K562 (cell line): Measurements from ENCODE around the gene WDR62. TPM values are rescaled to one million over a fixed set of nuclear protein-coding genes. Genes with fewer than 3 reads are reported as not detected.

Source experiments
- ATAC-seq: fragments of 200-7000 bp; cut with Tn5 transposase; 3 replicates; pipeline ENCODE4 v1.9.1; 2020; ENCODE audit warnings: moderate library complexity
- BruUV-seq: library from RNA; stranded (reverse); fragments of 400-500 nt; replicated peaks from 2 replicates; lab custom pipeline; 2021; lab: Mats Ljungman, UMichigan
- CTCF ChIA-PET: fragments of 300-600 bp; formaldehyde crosslinking; extraction: SDS; loops from one replicate; lab custom pipeline; 2021; ENCODE audit warnings: low intra/inter-chr PET ratio; lab: Yijun Ruan, JAX
- POLR2A ChIA-PET: fragments of 300-600, 350-650 bp; sonication (Branson Sonifier 250); formaldehyde crosslinking; extraction: SDS; loops from one replicate; lab custom pipeline; 2021; ENCODE audit warnings: antibody characterized with exemption, inconsistent platforms; lab: Yijun Ruan, JAX
- DNase-seq, 4 experiments: peaks; one replicate each; pipeline versions ENCODE4 v3.0.0 to v3.0.0-alpha.2; 2011 to 2018; ENCODE audit warnings: low spot score in 3 of 4, mixed read lengths in 3 of 4; ENCODE audit errors: extremely low read depth in 1 of 4
- FAIRE-seq: peaks from 2 replicates; lab custom pipeline; 2011; peaks lifted over from hg19 to GRCh38; lab: Jason Lieb, UNC
- H2AFZ ChIP-seq: 2 replicates; pipeline ENCODE4 v1.6.0; 2011; ENCODE audit warnings: low read depth, low read length, control low read depth, inconsistent platforms
- H3K27ac ChIP-seq: fragments of 200-600 bp; 3 replicates; pipeline ENCODE4 v1.8.0; 2011; ENCODE audit warnings: low read depth, mild to moderate bottlenecking, control low read depth, inconsistent platforms, low read length, moderate library complexity, mixed read lengths; ENCODE audit errors: extremely low read depth
- H3K27me3 ChIP-seq, 2 experiments: fragments of 300-600 bp in 1 of 2; 2 replicates in 1 of 2; 3 replicates in 1 of 2; pipeline versions ENCODE4 v1.6.0 to v1.8.0; 2011; ENCODE audit warnings: inconsistent platforms in 2 of 2, low read length in 2 of 2, mild to moderate bottlenecking in 1 of 2, mixed read lengths in 1 of 2, moderate library complexity in 1 of 2; ENCODE audit not compliant: control insufficient read depth in 2 of 2, insufficient read depth in 2 of 2
- H3K36me3 ChIP-seq: fragments of 300-600 bp; 3 replicates; pipeline ENCODE4 v1.8.0; 2011; ENCODE audit warnings: mild to moderate bottlenecking, low read length, inconsistent platforms; ENCODE audit not compliant: control insufficient read depth, insufficient read depth
- H3K4me1 ChIP-seq, 2 experiments: fragments of 200-600 bp in 1 of 2; replicated peaks in 1 of 2; 2 replicates in 1 of 2; 3 replicates in 1 of 2; pipeline versions ENCODE4 v1.5.1 to v1.8.0; 2011; ENCODE audit warnings: inconsistent platforms in 2 of 2, low read length in 2 of 2, mild to moderate bottlenecking in 1 of 2, mixed read lengths in 1 of 2, moderate library complexity in 1 of 2; ENCODE audit not compliant: control insufficient read depth in 2 of 2, insufficient read depth in 2 of 2
- H3K4me2 ChIP-seq: 2 replicates; pipeline ENCODE4 v1.6.1; 2011; ENCODE audit warnings: low read length, control low read depth, inconsistent platforms, mixed read lengths; ENCODE audit not compliant: insufficient read depth
- H3K4me3 ChIP-seq: fragments of 200-600 bp; sonication (generic), shearing (Covaris generic); 2 replicates; pipeline ENCODE4 v1.5.1; 2016; ENCODE audit warnings: control low read depth, inconsistent platforms
- H3K79me2 ChIP-seq: fragments of 200-600 bp; 3 replicates; pipeline ENCODE4 v1.8.0; 2011; ENCODE audit warnings: low read length, inconsistent platforms; ENCODE audit not compliant: control insufficient read depth, insufficient read depth
- H3K9ac ChIP-seq, 2 experiments: 2 replicates each; pipeline versions ENCODE4 v1.6.0 to v1.6.1; 2011; ENCODE audit warnings: low read depth in 2 of 2, low read length in 2 of 2, control low read depth in 1 of 2, inconsistent platforms in 1 of 2, mild to moderate bottlenecking in 1 of 2, mixed read lengths in 1 of 2; ENCODE audit not compliant: insufficient read depth in 1 of 2
- H3K9me1 ChIP-seq: one replicate; pipeline ENCODE4 v1.6.0; 2011; ENCODE audit warnings: inconsistent platforms, mild to moderate bottlenecking, low read length, moderate library complexity; ENCODE audit not compliant: control insufficient read depth, insufficient read depth
- H3K9me3 ChIP-seq: replicated peaks from 2 replicates; pipeline ENCODE4 v1.5.1; 2011; ENCODE audit warnings: low read depth, low read length, inconsistent platforms; ENCODE audit not compliant: control insufficient read depth, insufficient read depth
- H4K20me1 ChIP-seq: replicated peaks from 2 replicates; pipeline ENCODE4 v1.6.1; 2011; ENCODE audit warnings: low read length, inconsistent platforms, mixed read lengths; ENCODE audit not compliant: control insufficient read depth, insufficient read depth
- NR2C1 ChIP-seq, 2 experiments: fragments of 450-650 bp; IDR thresholded peaks; 2 replicates each; pipeline ENCODE4 v1.6.1; 2017; ENCODE audit warnings: mild to moderate bottlenecking in 2 of 2, antibody characterized with exemption in 1 of 2, inconsistent platforms in 1 of 2, missing compliant biosample characterization in 1 of 2, missing genetic modification characterization in 1 of 2
- NR2C2 ChIP-seq, 2 experiments: fragments of 200-800 bp in 1 of 2; sonication (Bioruptor generic) in 1 of 2; sonication (generic) in 1 of 2; formaldehyde crosslinking in 1 of 2; IDR thresholded peaks; 2 replicates each; pipeline versions ENCODE4 v1.6.1 to v1.8.0; 2016 to 2022; ENCODE audit warnings: mild to moderate bottlenecking in 1 of 2, missing compliant biosample characterization in 1 of 2, missing genetic modification characterization in 1 of 2, missing genetic modification reagents in 1 of 2
- POLR2G ChIP-seq: fragments of 200-400 bp; formaldehyde crosslinking; IDR thresholded peaks from 2 replicates; pipeline ENCODE4 v1.6.1; 2017; ENCODE audit warnings: low read depth, mild to moderate bottlenecking, antibody characterized with exemption, low read length, moderate library complexity
- RBFOX2 ChIP-seq: fragments of 200-400 bp; formaldehyde crosslinking; IDR thresholded peaks from 2 replicates; pipeline ENCODE4 v1.6.1; 2017; ENCODE audit warnings: low read depth, mild to moderate bottlenecking, low read length, moderate library complexity
- SRSF9 ChIP-seq: fragments of 200-400 bp; formaldehyde crosslinking; IDR thresholded peaks from 2 replicates; pipeline ENCODE4 v1.6.1; 2017; ENCODE audit warnings: low read depth, low read length, borderline replicate concordance
- XRCC4 ChIP-seq: IDR thresholded peaks from one replicate; pipeline ENCODE4 v1.6.1; 2011; ENCODE audit not compliant: insufficient read depth, insufficient read length; ENCODE audit errors: extremely low read depth
- ZNF174 ChIP-seq: fragments of 250-450 bp; sonication (Bioruptor Pico); IDR thresholded peaks from 2 replicates; pipeline ENCODE4 v1.4.0; 2020; ENCODE audit warnings: mild to moderate bottlenecking
- WGBS: fragments of 100-300 bp; shearing (Covaris generic); methylation state at CpG from one replicate; pipeline ENCODE4 v1.1.6; 2016; ENCODE audit warnings: low coverage, mixed read lengths; ENCODE audit not compliant: insufficient coverage; ENCODE audit errors: missing lambda C conversion rate; 5-methylcytosine and 5-hydroxymethylcytosine counted together
- in situ Hi-C: fragments of 300-500 bp; cut with MboI; formaldehyde crosslinking; loops from 4 replicates; pipeline ENCODE4 v1.15.0; 2018; ENCODE audit warnings: inconsistent platforms, mixed read lengths
- intact Hi-C: fragments of 100-400 bp; cut with micrococcal nuclease; formaldehyde crosslinking; loops from 2 replicates; pipeline ENCODE4 v1.14.2; 2022
- polyA plus RNA-seq, 8 experiments: library from polyadenylated mRNA; depleted of rRNA in 4 of 8; stranded (reverse) in 5 of 8; unstranded in 3 of 8; fragments of >200 nt; fragmentation: Nextera tagmentation in 2 of 8; fragmentation: Illumina TruSeq in 1 of 8; extraction: Ambion mirVana in 2 of 8; extraction: Trizol in 1 of 8; gene quantifications; 2 replicates each; pipeline versions ENCODE4 v1.2.1 to v1.2.3, GENCODE V29; 2011 to 2014; ENCODE audit warnings: inconsistent platforms in 1 of 8, missing spikeins in 1 of 8
- total RNA-seq, 7 experiments: library from RNA; depleted of rRNA in 6 of 7; stranded (reverse); fragments of >200 nt in 6 of 7; fragmentation: Illumina TruSeq in 2 of 7; extraction: Trizol in 2 of 7; gene quantifications; 2 replicates each; pipeline versions ENCODE4 v1.2.1 to v1.2.3, GENCODE V29; 2011 to 2021; ENCODE audit warnings: low replicate concordance in 1 of 7
- TF ChIP-seq, protein P1 (sequence below): sonication (generic); formaldehyde crosslinking; IDR thresholded peaks from 2 replicates; pipeline ENCODE4 v1.8.1; 2023; ENCODE audit warnings: mild to moderate bottlenecking, missing genetic modification reagents

WDR62 gene
- total and polyA plus RNA-seq, 9 of the 15 experiments (the other 6 are each of a cell fraction or from before 2014, with no cell fraction given), result 0.35 to 32.8 (median 14.4) TPM

GRCh38 chr19:36025541-36025940 is 29.2 kb upstream of the WDR62 start:
- Histone ChIP-seq H3K4me1 (peaks cover 0 to 7% of the 10 kb centered on the region in 2 experiments; a peak in 1 of 5 replicates), H3K36me3 (peaks cover 52% of the 10 kb centered on the region; the same call in 2 of the 3 replicates), H3K4me2 (no peak overlapping the region), H3K27ac (no peak overlapping the region), H3K9ac (no peak overlapping the region), H2AFZ (no peak overlapping the region), H4K20me1 (no peaks in the 10 kb centered on the region), H3K27me3 (no peaks in the 10 kb centered on the region), H3K4me3 (no peak overlapping the region), H3K9me1 (no peaks in the 10 kb centered on the region), H3K79me2 (no peaks in the 10 kb centered on the region), H3K9me3 (no peaks in the 10 kb centered on the region)
- DNase-seq, result peak in 2 of 4 experiments; percentile 16 to 31
- CTCF ChIA-PET, result no interaction called here
- 10% methylated on average over 1 of the region's 1 CpG for WGBS
- no TSS peak for BruUV-seq
- ATAC-seq, result peak; percentile 64
- FAIRE-seq, result peak; percentile 56
- intact Hi-C loops (no loop called here), in situ Hi-C loops (no loop called here)
- POLR2A ChIA-PET, result no interaction called here
- no peak for TF ChIP-seq ZNF174
- TF ChIP-seq NR2C1 (IDR thresholded peaks at IDR 0.05), result peak; percentile 87
- peak; percentile 85 for TF ChIP-seq NR2C1 (tag; IDR thresholded peaks at IDR 0.05)
- TF ChIP-seq NR2C2 (CRISPR knock-in tag; IDR thresholded peaks at IDR 0.05), result no peak
- TF ChIP-seq NR2C2 (tag; IDR thresholded peaks at IDR 0.05), result peak; percentile 46

DNA sequence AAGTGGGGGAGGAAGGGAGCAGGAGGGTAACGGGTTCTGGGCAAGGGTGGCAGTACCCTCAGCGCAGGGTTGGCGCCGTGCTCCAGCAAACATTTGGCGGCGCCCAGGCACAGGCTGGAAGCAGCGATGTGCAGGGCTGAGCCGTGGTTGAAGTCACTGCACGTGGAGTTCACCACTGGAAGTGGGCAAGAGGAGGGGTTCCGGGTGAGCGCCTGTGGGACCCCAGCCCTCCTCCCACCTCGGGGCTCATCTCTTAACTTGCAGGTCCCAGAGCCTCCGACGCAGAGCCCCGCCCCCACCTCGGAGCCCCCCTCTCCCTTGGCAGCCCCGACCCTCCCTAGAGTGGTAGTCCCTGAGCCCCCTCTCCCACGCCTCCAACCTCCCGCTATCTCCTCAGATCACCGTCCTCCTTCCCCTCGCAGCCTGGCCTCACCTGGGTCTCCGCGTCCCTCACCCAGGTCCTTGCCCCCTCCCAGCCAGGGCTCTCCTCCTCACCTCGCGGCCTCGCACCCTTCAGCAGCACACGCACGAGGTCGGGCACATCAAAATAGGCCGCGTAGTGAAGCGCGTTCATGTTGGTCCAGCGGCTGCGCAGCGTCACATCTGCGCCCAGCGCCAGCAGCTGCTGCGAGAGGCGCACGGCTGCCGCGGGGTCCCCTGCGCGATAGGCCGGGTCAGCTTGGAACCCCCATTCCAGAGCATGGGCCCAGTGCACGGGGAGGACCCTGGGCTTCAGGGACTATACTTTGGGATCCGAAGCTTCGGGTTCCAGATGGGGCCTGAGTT is 28.4 kb upstream of the WDR62 start:
- Histone ChIP-seq H3K27me3 (no peaks in the 10 kb centered on the region), H3K9me1 (no peaks in the 10 kb centered on the region), H3K4me1 (peaks cover 0 to 7% of the 10 kb centered on the region in 2 experiments; a peak in 1 of 5 replicates), H3K9ac (no peak overlapping the region; a peak in 1 of 4 replicates), H3K4me2 (no peak overlapping the region), H3K4me3 (no peak overlapping the region), H2AFZ (no peak overlapping the region), H3K79me2 (no peaks in the 10 kb centered on the region), H3K9me3 (no peaks in the 10 kb centered on the region), H3K36me3 (peaks cover 47% of the 10 kb centered on the region; the same call in 2 of the 3 replicates), H3K27ac (no peak overlapping the region), H4K20me1 (no peaks in the 10 kb centered on the region)
- FAIRE-seq (no peak), ATAC-seq (no peak), DNase-seq (no peak)
- in situ Hi-C loops (no loop called here), intact Hi-C loops (no loop called here)
- no TSS peak for BruUV-seq
- WGBS, result 97% methylated on average over 25 of the region's 49 CpGs
- TF ChIP-seq POLR2G (peak; percentile 41; the same call in 1 of the 2 replicates), RBFOX2 (0 out of 2 replicates have a peak, but pooled peaks have one; percentile 32), SRSF9 (no peak), XRCC4 (no peak)
- TF ChIP-seq, protein P1, sequence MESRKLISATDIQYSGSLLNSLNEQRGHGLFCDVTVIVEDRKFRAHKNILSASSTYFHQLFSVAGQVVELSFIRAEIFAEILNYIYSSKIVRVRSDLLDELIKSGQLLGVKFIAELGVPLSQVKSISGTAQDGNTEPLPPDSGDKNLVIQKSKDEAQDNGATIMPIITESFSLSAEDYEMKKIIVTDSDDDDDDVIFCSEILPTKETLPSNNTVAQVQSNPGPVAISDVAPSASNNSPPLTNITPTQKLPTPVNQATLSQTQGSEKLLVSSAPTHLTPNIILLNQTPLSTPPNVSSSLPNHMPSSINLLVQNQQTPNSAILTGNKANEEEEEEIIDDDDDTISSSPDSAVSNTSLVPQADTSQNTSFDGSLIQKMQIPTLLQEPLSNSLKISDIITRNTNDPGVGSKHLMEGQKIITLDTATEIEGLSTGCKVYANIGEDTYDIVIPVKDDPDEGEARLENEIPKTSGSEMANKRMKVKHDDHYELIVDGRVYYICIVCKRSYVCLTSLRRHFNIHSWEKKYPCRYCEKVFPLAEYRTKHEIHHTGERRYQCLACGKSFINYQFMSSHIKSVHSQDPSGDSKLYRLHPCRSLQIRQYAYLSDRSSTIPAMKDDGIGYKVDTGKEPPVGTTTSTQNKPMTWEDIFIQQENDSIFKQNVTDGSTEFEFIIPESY (CRISPR knock-in tag), result peak; percentile 51; the same call in 1 of the 2 replicates
- POLR2A ChIA-PET, result no interaction called here
- CTCF ChIA-PET, result no interaction called here
